Measurements from ENCODE around the gene KDF1. TPM values are rescaled to one million over a fixed set of nuclear protein-coding genes. Genes with fewer than 3 reads are reported as not detected.
"Not testable (repeated sequence)": the region's sequence is repeated elsewhere in the genome, so short reads cannot be mapped to it uniquely, and the experiment has no call there.

Gene KDF1
- total RNA-seq, 4 donors from 2014 or later: not detected

- H3K36me3 ChIP-seq: no peaks in the 10 kb centered on the region
- no peaks in the 10 kb centered on the region for H3K9me3 ChIP-seq
- WGBS, 2 donors: 42% methylated on average over 10 of the region's 10 CpGs
- H3K27ac ChIP-seq: no peak overlapping the region
- no peak for DNase-seq (ENCODE audit: low spot score in 2 of 2)
- no peak for TF ChIP-seq POLR2A (IDR thresholded peaks at IDR 0.05)
- TF ChIP-seq, protein P1, sequence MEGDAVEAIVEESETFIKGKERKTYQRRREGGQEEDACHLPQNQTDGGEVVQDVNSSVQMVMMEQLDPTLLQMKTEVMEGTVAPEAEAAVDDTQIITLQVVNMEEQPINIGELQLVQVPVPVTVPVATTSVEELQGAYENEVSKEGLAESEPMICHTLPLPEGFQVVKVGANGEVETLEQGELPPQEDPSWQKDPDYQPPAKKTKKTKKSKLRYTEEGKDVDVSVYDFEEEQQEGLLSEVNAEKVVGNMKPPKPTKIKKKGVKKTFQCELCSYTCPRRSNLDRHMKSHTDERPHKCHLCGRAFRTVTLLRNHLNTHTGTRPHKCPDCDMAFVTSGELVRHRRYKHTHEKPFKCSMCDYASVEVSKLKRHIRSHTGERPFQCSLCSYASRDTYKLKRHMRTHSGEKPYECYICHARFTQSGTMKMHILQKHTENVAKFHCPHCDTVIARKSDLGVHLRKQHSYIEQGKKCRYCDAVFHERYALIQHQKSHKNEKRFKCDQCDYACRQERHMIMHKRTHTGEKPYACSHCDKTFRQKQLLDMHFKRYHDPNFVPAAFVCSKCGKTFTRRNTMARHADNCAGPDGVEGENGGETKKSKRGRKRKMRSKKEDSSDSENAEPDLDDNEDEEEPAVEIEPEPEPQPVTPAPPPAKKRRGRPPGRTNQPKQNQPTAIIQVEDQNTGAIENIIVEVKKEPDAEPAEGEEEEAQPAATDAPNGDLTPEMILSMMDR (IDR thresholded peaks at IDR 0.05): no peak
- TF ChIP-seq EP300 (IDR thresholded peaks at IDR 0.05): no peak
- peaks cover 0 to 59% of the 10 kb centered on the region in 2 donors for H3K27me3 ChIP-seq
- no peak overlapping the region for H3K4me3 ChIP-seq
- peaks cover 0 to 27% (median 12%) of the 10 kb centered on the region in 4 donors for H3K4me1 ChIP-seq
These were observed 31.2 kb upstream of the KDF1 start for GRCh38 chr1:26991310-26992116.

DNA sequence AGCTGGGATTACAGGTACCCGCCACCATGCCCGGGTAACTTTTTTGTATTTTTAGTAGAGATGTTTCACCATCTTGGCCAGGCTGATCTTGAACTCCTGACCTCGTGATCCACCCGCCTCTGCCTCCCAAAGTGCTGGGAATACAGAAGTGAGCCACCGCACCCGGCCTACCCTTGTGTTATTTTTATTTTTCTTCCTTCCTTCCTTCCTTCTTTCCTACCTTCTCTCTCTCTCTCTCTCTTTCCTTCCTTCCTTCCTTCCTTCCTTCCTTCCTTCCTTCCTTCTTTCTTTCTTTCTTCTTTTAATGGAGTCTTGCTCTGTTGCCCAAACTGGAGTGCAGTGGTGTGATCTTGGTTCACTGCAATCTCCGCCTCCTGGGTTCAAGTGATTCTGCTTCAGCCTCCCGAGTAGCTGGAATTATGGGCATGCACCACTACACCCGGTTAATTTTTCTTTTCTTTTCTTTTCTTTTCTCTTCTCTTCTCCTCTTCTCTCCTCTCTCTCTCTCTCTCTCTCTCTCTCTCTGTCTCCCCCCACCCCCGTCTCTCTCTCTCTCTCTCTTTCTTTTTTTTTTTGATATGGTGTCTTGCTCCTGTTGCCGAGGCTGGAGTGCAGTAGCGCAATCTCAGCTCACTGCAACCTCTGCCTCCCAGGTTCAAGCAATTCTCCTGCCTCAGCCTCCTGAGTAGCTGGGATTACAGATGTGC is 29.3 kb upstream of the KDF1 start:
- not testable (repeated sequence) for DNase-seq (ENCODE audit: low spot score in 2 of 2); H3K36me3 ChIP-seq; H3K27ac ChIP-seq; H3K4me3 ChIP-seq; H3K9me3 ChIP-seq
- H3K4me1 ChIP-seq: peaks cover 0 to 14% (median 11%) of the 10 kb centered on the region in 4 donors
- WGBS, 2 donors: 76 to 79% methylated on average over 12 of the region's 12 CpGs
- H3K27me3 ChIP-seq: peaks cover 0 to 51% of the 10 kb centered on the region in 2 donors

DNA sequence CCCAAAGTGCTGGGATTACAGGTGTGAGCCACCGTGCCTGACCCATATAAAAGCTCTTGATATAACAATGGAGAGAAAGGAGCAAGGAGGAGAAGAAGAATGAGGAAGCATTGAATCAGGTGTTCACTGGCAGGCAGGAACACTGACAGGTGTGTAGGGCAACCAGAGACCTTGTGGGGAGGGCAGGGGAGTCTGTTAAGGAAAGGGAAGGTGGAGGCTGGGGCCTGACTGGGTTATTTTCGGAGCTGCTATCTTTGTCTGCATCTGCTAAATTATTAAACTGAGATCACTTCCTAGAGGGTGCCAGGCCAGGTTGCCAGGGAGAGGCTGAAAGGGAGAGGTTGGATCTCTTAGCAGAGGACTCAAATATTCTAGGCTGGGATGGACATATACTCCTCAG is 26.4 kb upstream of the KDF1 start:
- no peak overlapping the region for H3K27ac ChIP-seq
- TF ChIP-seq, protein P1 (IDR thresholded peaks at IDR 0.05): no peak
- TF ChIP-seq POLR2A (IDR thresholded peaks at IDR 0.05) (no peak), EP300 (IDR thresholded peaks at IDR 0.05) (no peak)
- H3K27me3 ChIP-seq: peaks cover 0 to 46% of the 10 kb centered on the region in 2 donors
- H3K9me3 ChIP-seq: no peaks in the 10 kb centered on the region
- no peak overlapping the region for H3K4me3 ChIP-seq
- WGBS, 2 donors: 72 to 78% methylated on average over 2 of the region's 2 CpGs
- H3K4me1 ChIP-seq: no peaks in the 10 kb centered on the region
- DNase-seq (ENCODE audit: low spot score in 2 of 2): no peak
- no peaks in the 10 kb centered on the region for H3K36me3 ChIP-seq

DNA sequence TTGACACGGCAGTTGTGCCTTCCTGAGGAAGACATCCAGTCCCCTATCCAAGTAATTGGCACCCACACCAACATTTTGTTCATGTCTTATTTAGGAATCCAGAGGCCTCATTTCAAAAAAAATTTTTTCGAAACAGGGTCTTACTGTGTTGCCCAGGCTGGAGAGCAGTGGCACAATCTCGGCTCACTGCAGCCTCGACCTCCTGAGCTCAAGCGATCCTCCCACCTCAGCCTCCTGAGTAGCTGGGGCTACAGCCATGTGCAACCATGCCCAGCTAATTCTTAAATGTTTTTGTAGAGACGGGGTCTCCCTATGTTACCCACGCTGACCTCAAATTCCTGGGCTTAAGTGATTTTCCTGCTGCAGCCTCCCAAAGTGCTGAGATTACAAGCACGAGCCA is 24.0 kb upstream of the KDF1 start:
- Histone ChIP-seq H3K9me3 (no peaks in the 10 kb centered on the region), H3K27me3 (peaks cover 0 to 34% of the 10 kb centered on the region in 2 donors), H3K4me1 (no peaks in the 10 kb centered on the region), H3K27ac (no peak overlapping the region), H3K36me3 (no peaks in the 10 kb centered on the region), H3K4me3 (no peak overlapping the region)
- TF ChIP-seq POLR2A (IDR thresholded peaks at IDR 0.05) (no peak), EP300 (IDR thresholded peaks at IDR 0.05) (no peak)
- TF ChIP-seq, protein P1 (IDR thresholded peaks at IDR 0.05): no peak
- WGBS, 2 donors: 74 to 76% methylated on average over 8 of the region's 8 CpGs
- no peak for DNase-seq (ENCODE audit: low spot score in 2 of 2)

DNA sequence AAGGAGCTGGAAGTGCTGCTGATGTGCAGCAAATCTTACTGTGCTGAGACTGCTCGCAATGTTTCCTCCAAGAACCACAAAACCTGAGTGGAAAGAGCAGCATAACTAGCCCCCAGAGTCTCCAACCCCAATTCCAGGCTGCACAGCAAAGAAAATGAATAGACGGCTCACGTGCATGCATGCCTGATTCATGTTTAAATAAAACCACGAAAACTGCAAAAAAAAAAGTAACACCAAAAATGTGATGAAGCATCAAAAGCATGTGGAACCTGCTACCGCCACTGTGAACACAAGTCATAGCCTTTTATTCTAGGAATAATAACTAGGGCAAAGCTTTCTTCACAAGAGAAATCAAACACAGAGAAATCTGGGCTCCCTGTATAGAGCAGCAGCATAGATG is 23.6 kb upstream of the KDF1 start:
- Histone ChIP-seq H3K4me3 (no peak overlapping the region), H3K4me1 (no peaks in the 10 kb centered on the region), H3K36me3 (no peaks in the 10 kb centered on the region), H3K27ac (no peak overlapping the region), H3K27me3 (peaks cover 0 to 34% of the 10 kb centered on the region in 2 donors), H3K9me3 (no peaks in the 10 kb centered on the region)
- 44 to 49% methylated on average over 5 of the region's 5 CpGs for WGBS, 2 donors
- no peak for TF ChIP-seq POLR2A (IDR thresholded peaks at IDR 0.05)
- no peak for TF ChIP-seq EP300 (IDR thresholded peaks at IDR 0.05)
- TF ChIP-seq, protein P1 (IDR thresholded peaks at IDR 0.05): no peak
- DNase-seq (ENCODE audit: low spot score in 2 of 2): no peak
